ENCODE measurements around the gene PHACTR1. TPM values are rescaled to one million over a fixed set of nuclear protein-coding genes. Genes with fewer than 3 reads are reported as not detected.

PHACTR1 gene
- total RNA-seq, 1 donor from 2014 or later = 72.8 TPM

DNA sequence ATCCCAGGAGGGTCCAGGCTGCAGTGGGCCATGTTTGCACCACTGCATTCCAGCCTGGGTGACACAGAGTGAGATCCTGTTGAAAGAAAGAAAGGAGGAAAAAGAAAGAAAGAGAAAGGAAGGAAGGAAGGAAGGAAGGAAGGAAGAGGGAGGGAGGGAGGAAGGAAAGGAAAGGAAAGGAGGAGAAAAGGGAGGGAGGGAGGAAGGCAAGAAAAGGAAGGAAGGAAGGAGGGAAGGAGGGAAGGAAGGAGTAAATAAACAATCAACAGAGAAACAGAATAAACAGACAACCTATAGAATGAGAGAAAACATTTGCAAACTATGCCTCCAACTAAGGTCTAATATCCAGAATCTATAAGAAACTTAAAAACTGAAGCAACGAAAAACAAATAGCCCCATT is 11.6 kb upstream of the PHACTR1 start:
- no peak for DNase-seq
- TF ChIP-seq, protein P1, sequence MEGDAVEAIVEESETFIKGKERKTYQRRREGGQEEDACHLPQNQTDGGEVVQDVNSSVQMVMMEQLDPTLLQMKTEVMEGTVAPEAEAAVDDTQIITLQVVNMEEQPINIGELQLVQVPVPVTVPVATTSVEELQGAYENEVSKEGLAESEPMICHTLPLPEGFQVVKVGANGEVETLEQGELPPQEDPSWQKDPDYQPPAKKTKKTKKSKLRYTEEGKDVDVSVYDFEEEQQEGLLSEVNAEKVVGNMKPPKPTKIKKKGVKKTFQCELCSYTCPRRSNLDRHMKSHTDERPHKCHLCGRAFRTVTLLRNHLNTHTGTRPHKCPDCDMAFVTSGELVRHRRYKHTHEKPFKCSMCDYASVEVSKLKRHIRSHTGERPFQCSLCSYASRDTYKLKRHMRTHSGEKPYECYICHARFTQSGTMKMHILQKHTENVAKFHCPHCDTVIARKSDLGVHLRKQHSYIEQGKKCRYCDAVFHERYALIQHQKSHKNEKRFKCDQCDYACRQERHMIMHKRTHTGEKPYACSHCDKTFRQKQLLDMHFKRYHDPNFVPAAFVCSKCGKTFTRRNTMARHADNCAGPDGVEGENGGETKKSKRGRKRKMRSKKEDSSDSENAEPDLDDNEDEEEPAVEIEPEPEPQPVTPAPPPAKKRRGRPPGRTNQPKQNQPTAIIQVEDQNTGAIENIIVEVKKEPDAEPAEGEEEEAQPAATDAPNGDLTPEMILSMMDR (IDR thresholded peaks at IDR 0.05) = no peak
- Histone ChIP-seq H3K36me3 (no peaks in the 10 kb centered on the region), H3K27me3 (peaks cover 18% of the 10 kb centered on the region), H3K27ac (no peak overlapping the region), H3K4me3 (no peak overlapping the region), H3K9me3 (no peaks in the 10 kb centered on the region), H3K4me1 (no peaks in the 10 kb centered on the region)
- intact Hi-C loops (cut with DNase I) = no loop called here
- ATAC-seq = no peak

DNA sequence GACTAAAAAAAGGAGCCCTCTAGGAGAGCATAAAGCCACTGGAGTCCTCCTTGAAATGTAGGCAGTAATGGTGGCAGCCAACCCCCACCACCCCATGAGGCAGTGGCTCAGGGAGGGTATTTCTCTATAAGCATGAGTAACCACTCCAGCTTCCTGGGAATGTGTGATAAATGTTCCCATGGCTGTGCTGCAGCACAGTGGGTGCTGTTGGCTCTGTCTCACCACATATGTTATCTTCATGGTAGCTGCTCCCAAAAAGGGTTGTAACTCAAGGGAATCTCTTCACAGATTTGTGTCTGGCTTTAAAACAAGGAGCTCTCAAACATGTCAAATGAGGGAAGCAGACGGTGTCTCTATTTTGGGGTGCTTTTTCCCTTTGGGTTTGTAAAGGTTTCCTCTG is 7.5 kb upstream of the PHACTR1 start:
- Histone ChIP-seq H3K27ac (no peak overlapping the region), H3K36me3 (no peaks in the 10 kb centered on the region), H3K27me3 (no peaks in the 10 kb centered on the region), H3K9me3 (no peaks in the 10 kb centered on the region), H3K4me1 (no peaks in the 10 kb centered on the region), H3K4me3 (no peak overlapping the region)
- DNase-seq (no peak), ATAC-seq (no peak)
- intact Hi-C loops (cut with DNase I) = no loop called here
- TF ChIP-seq, protein P1 (IDR thresholded peaks at IDR 0.05) = no peak

DNA sequence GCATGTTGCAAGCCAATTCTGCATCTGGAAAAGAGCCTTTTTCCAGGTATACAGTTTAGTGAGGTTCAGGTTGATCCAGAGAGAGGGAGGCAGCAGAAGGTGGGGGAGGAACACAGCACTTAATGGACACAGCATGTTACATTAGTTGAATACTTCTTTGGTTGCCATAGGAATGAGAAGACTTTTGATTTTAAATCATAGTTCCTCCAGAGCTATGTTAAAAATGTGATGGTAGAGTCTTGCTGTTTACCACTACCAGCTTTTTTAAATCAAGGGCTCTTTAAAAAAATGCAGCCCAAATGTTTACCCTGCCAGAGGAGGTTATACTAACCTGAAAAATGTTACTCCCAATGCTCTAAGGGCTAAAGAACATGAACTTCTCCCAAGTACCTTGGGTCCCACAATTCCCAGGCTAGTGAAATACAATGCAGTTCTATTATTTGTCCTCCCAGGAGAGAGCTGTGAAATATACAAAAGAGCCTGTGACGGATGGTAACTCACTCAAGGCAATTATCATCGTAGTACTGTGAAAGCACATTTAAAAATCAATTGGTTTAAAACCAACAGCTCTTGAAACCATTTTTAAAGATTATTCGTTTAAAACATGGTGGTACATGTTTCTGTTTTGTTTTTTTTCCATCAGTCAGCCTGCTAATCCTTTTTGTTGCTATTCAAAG is 6.9 kb upstream of the PHACTR1 start:
- Histone ChIP-seq H3K4me3 (no peak overlapping the region), H3K36me3 (no peaks in the 10 kb centered on the region), H3K27me3 (peaks cover under 1% of the 10 kb centered on the region), H3K27ac (no peak overlapping the region), H3K9me3 (no peaks in the 10 kb centered on the region), H3K4me1 (no peaks in the 10 kb centered on the region)
- TF ChIP-seq, protein P1 (IDR thresholded peaks at IDR 0.05) = no peak
- no peak for ATAC-seq
- DNase-seq = no peak
- intact Hi-C loops (cut with DNase I) = no loop called here

DNA sequence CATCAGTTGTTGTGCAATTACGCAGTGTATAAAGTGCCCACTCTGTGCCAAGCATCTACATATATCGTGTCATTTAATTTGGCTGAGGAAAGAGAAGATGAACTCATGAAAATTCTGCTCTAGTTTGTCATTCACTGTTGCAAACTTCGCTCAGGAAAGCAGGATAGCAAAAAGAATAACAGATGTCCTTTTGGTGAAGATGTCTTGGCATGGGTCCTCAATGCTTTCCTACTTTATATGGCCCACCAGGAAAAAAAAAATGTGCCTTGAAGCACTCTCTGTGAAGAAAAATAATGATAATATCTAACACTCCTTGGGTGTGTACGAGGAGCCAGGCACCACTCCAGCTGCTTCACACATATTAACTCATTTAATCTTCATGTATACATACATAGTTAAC is 5.6 kb upstream of the PHACTR1 start:
- H3K36me3 ChIP-seq = no peaks in the 10 kb centered on the region
- DNase-seq = no peak
- TF ChIP-seq, protein P1 (IDR thresholded peaks at IDR 0.05) = no peak
- intact Hi-C loops (cut with DNase I) = no loop called here
- H3K27ac ChIP-seq = no peak overlapping the region
- H3K4me1 ChIP-seq = no peaks in the 10 kb centered on the region
- no peak for ATAC-seq
- H3K9me3 ChIP-seq = no peaks in the 10 kb centered on the region
- H3K27me3 ChIP-seq = peaks cover 7% of the 10 kb centered on the region
- no peak overlapping the region for H3K4me3 ChIP-seq

DNA sequence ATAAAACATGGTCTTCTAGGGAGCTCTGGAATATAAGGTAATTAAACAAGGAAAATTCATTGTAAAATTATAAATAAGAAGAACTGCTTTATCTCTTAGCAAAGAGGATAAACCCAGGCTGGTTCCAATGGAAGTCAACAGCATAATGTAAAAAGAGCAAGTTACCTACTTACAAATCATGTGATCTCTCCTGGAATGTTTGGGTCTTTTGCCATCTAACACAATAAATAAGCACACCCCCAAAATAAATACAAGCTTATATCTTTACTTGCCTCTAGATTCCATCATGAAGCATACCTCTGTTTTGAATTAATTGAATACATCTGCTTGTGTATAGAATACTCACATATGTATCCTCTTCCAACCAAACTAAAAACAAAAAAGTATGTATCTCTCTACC is 2.5 kb upstream of the PHACTR1 start:
- no peaks in the 10 kb centered on the region for H3K9me3 ChIP-seq
- H3K4me3 ChIP-seq = no peak overlapping the region
- intact Hi-C loops (cut with DNase I) = no loop called here
- H3K36me3 ChIP-seq = no peaks in the 10 kb centered on the region
- H3K27ac ChIP-seq = no peak overlapping the region
- H3K4me1 ChIP-seq = no peaks in the 10 kb centered on the region
- TF ChIP-seq, protein P1 (IDR thresholded peaks at IDR 0.05) = no peak
- DNase-seq (no peak), ATAC-seq (no peak)
- H3K27me3 ChIP-seq = peaks cover 19% of the 10 kb centered on the region

DNA sequence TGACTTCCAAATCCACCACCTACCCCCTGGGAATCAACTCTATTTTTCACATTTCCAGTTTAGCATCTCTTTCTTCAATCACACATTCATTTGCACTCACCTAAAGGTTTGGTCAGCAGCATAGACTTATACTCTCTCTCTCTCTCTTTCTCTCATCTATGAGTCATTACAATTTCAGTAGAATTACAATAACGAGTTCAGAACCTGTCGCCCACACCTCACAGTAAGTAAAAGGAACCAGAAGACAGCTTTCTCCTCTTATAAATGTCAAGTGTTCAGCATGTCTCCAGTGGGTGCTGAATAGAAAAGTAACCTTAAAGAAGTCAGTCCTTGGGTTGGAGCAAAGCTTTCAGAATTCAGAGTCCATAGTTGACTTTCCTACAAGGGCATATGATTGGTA is 1.1 kb upstream of the PHACTR1 start:
- Histone ChIP-seq H3K4me1 (no peaks in the 10 kb centered on the region), H3K4me3 (no peak overlapping the region), H3K27ac (no peak overlapping the region), H3K27me3 (peaks cover 19% of the 10 kb centered on the region), H3K36me3 (no peaks in the 10 kb centered on the region), H3K9me3 (no peaks in the 10 kb centered on the region)
- intact Hi-C loops (cut with DNase I) = no loop called here
- TF ChIP-seq, protein P1 (IDR thresholded peaks at IDR 0.05) = no peak
- ATAC-seq (no peak), DNase-seq (no peak)

Data from upper lobe of right lung (tissue), 1 donor.